GM12878 (cell line): ENCODE data around the gene JAKMIP1. TPM values are rescaled to one million over a fixed set of nuclear protein-coding genes. Genes with fewer than 3 reads are reported as not detected.

Experiments
- CUX1 ChIP-seq: IDR thresholded peaks from 2 replicates; pipeline ENCODE4 v1.6.1; 2012; ENCODE audit warnings: improper control_type of control experiment, low read depth, low read length; ENCODE audit not compliant: insufficient replicate concordance
- GABPA ChIP-seq: IDR thresholded peaks from 2 replicates; pipeline ENCODE4 v1.6.1; 2014; ENCODE audit warnings: antibody characterized with exemption, low read depth, mild to moderate bottlenecking, inconsistent platforms
- LARP7 ChIP-seq: fragments of 450-650 bp; IDR thresholded peaks from 2 replicates; pipeline ENCODE4 v1.6.1; 2017; ENCODE audit warnings: mild to moderate bottlenecking
- MYC ChIP-seq: IDR thresholded peaks from 2 replicates; pipeline ENCODE4 v1.6.1; 2011; ENCODE audit warnings: mild to moderate bottlenecking, low read length, moderate library complexity, inconsistent platforms; ENCODE audit not compliant: insufficient read depth, insufficient replicate concordance, insufficient read length, severe bottlenecking
- NBN ChIP-seq: fragments of 450-650 bp; IDR thresholded peaks from 2 replicates; pipeline ENCODE4 v1.6.1; 2016
- RAD51 ChIP-seq: fragments of 450-650 bp; IDR thresholded peaks from 2 replicates; pipeline ENCODE4 v1.6.1; 2016; ENCODE audit warnings: moderate library complexity, mild to moderate bottlenecking, inconsistent platforms
- ZBTB33 ChIP-seq: fragments of 450-650 bp; IDR thresholded peaks from 2 replicates; pipeline ENCODE4 v1.6.1; 2017; ENCODE audit warnings: mild to moderate bottlenecking
- ZBTB4 ChIP-seq: fragments of 450-650 bp; formaldehyde crosslinking; IDR thresholded peaks from 2 replicates; pipeline ENCODE4 v1.4.0; 2022; ENCODE audit warnings: mild to moderate bottlenecking, moderate library complexity
- polyA plus RNA-seq, 11 experiments: library from polyadenylated mRNA; depleted of rRNA in 4 of 11; unstranded in 6 of 11; stranded (reverse) in 5 of 11; fragments of >200 nt; fragmentation: Nextera tagmentation in 4 of 11; fragmentation: Illumina TruSeq in 1 of 11; extraction: Ambion mirVana in 4 of 11; extraction: Trizol in 1 of 11; gene quantifications; 1 replicate in 1 of 11; 2 replicates in 10 of 11; pipeline versions ENCODE4 v1.2.1 to v1.2.3, GENCODE V29; 2011 to 2016; ENCODE audit warnings: inconsistent platforms in 2 of 11, missing spikeins in 2 of 11, low read depth in 1 of 11
- total RNA-seq, 4 experiments: library from RNA; depleted of rRNA in 3 of 4; stranded (reverse); fragments of >200 nt in 3 of 4; fragmentation: Illumina TruSeq in 1 of 4; extraction: Trizol in 1 of 4; gene quantifications; 2 replicates each; pipeline versions ENCODE4 v1.2.1 to v1.2.3, GENCODE V29; 2013 to 2021

JAKMIP1 gene
- total and polyA plus RNA-seq, 10 of the 15 experiments (the other 5 are each of a cell fraction or from before 2014, with no cell fraction given) = 0.52 to 16.7 (median 12.3) TPM

GRCh38 chr4:6123541-6123940 lies 76.8 kb downstream of the JAKMIP1 start (continued):
- TF ChIP-seq CUX1 = no peak
- TF ChIP-seq MYC = no peak
- no peak for TF ChIP-seq ZBTB33
- TF ChIP-seq NBN = no peak
- TF ChIP-seq RAD51 = no peak
- no peak for TF ChIP-seq ZBTB4
- no peak for TF ChIP-seq GABPA
- no peak for TF ChIP-seq LARP7
